Testis (tissue), 3 donors: ENCODE data around the gene NRXN3. TPM values are rescaled to one million over a fixed set of nuclear protein-coding genes. Genes with fewer than 3 reads are reported as not detected.

Experiments
- DNase-seq: peaks from one replicate; pipeline ENCODE4 v3.0.0-alpha.2; 2019
- H3K27ac ChIP-seq, 2 donors: fragments of 200-600 bp; sonication (generic); one replicate each; pipeline ENCODE4 v1.5.1; 2019
- H3K27me3 ChIP-seq: fragments of 200-600 bp; sonication (generic); one replicate; pipeline ENCODE4 v1.5.1; 2019
- H3K36me3 ChIP-seq: fragments of 200-600 bp; sonication (generic); one replicate; pipeline ENCODE4 v1.5.1; 2017; ENCODE audit warnings: low read depth; ENCODE audit errors: missing control alignments
- H3K4me1 ChIP-seq: fragments of 200-600 bp; sonication (generic); one replicate; pipeline ENCODE4 v1.5.1; 2019
- H3K4me3 ChIP-seq, 2 donors: fragments of 200-600 bp; sonication (generic); one replicate each; pipeline ENCODE4 v1.5.1; 2017 to 2019
- H3K9me3 ChIP-seq: fragments of 200-600 bp; sonication (generic); one replicate; pipeline ENCODE4 v1.5.1; 2017
- POLR2A ChIP-seq: fragments of 450-650 bp; IDR thresholded peaks from one replicate; pipeline ENCODE4 v1.6.1; 2017; ENCODE audit warnings: antibody characterized with exemption, mild to moderate bottlenecking, moderate library complexity
- WGBS, 2 donors: methylation state at CpG; one replicate each; pipeline ENCODE4 v1.1.5; 2018; 5-methylcytosine and 5-hydroxymethylcytosine counted together
- intact Hi-C: fragments of 100-400 bp; cut with DNase I; formaldehyde crosslinking; loops from one replicate; pipeline ENCODE4 v1.15.1; 2023; ENCODE audit warnings: low total_unique reads
- polyA plus RNA-seq: library from polyadenylated mRNA; stranded (reverse); fragments of 350-450 nt; fragmentation: Illumina TruSeq; extraction: RNeasy Lipid Tissue Mini Kit (QIAGEN cat#74804); gene quantifications from one replicate; pipeline ENCODE4 v1.2.3, GENCODE V29; 2014; ENCODE audit warnings: low read depth, low replicate concordance; ENCODE audit not compliant: insufficient read depth
- total RNA-seq, 2 donors: library from RNA; depleted of rRNA; stranded (reverse); fragments of >200 nt; gene quantifications; one replicate each; pipeline ENCODE4 v1.2.3, GENCODE V29; 2016
- TF ChIP-seq, protein P1 (sequence below), 3 experiments: fragments of 450-650 bp in 2 of 3; fragments of 200-600 bp in 1 of 3; sonication (generic) in 1 of 3; IDR thresholded peaks; one replicate each; pipeline ENCODE4 v1.5.1; 2016 to 2019; ENCODE audit warnings: antibody characterized with exemption in 3 of 3, mild to moderate bottlenecking in 2 of 3, moderate library complexity in 1 of 3

The NRXN3 gene
- total and polyA plus RNA-seq, 3 donors from 2014 or later: 3.5 to 8.0 (median 3.9) TPM

DNA sequence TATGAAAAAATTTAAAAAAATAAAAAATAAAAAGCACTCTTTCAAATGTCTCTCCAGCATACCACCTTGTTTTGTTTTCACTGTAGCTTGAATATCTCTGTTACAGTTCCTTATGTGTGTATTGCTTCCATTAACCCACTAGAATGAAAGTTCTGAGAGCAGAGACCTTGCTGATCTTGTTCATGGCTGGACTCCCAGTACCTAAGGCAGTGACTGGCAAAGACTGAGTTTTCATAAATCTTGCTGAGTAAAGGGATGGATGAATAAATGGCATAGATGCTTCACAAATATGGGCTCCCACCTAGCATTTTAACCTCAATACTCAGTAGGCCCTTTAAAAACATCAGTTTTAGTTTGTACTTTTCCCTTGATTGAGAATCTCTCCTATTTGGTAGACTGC lies 1125.2 kb downstream of the NRXN3 start:
- Histone ChIP-seq H3K27ac (no peak overlapping the region), H3K4me1 (no peaks in the 10 kb centered on the region)
- intact Hi-C loops: no loop called here

DNA sequence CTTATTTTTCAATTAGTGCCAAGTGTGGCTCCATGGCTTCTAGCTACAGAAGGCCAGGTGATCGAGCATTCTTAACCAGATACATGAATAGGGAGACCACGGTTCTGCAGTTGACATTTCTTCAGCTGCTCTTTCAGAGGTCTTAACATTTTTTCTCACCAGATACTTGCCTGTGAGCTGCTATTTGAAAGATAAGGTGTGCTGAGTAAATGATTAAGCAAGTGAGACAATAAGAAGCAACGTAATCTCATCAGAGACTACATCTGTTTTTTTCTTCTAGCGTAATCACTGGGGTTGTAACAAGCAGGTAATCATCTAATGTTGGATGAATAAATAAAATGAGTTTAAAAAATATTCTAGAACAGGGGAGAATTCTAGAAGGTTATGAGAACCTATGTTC lies 1128.2 kb downstream of the NRXN3 start:
- no peak for DNase-seq
- H3K27me3 ChIP-seq: no peaks in the 10 kb centered on the region
- no peak for TF ChIP-seq POLR2A
- TF ChIP-seq, protein P1, sequence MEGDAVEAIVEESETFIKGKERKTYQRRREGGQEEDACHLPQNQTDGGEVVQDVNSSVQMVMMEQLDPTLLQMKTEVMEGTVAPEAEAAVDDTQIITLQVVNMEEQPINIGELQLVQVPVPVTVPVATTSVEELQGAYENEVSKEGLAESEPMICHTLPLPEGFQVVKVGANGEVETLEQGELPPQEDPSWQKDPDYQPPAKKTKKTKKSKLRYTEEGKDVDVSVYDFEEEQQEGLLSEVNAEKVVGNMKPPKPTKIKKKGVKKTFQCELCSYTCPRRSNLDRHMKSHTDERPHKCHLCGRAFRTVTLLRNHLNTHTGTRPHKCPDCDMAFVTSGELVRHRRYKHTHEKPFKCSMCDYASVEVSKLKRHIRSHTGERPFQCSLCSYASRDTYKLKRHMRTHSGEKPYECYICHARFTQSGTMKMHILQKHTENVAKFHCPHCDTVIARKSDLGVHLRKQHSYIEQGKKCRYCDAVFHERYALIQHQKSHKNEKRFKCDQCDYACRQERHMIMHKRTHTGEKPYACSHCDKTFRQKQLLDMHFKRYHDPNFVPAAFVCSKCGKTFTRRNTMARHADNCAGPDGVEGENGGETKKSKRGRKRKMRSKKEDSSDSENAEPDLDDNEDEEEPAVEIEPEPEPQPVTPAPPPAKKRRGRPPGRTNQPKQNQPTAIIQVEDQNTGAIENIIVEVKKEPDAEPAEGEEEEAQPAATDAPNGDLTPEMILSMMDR (IDR thresholded peaks at IDR 0.05): no peak
- no peaks in the 10 kb centered on the region for H3K36me3 ChIP-seq
- H3K4me3 ChIP-seq: no peak overlapping the region
- no peaks in the 10 kb centered on the region for H3K9me3 ChIP-seq
- no peaks in the 10 kb centered on the region for H3K4me1 ChIP-seq
- WGBS, 2 donors: 92 to 94% methylated on average over 4 of the region's 4 CpGs
- intact Hi-C loops: no loop called here
- no peak overlapping the region for H3K27ac ChIP-seq

More for the DNA sequence above, 1125.2 kb downstream of the NRXN3 start:
- Histone ChIP-seq H3K36me3 (no peaks in the 10 kb centered on the region), H3K27me3 (no peaks in the 10 kb centered on the region), H3K4me3 (no peak overlapping the region), H3K9me3 (no peaks in the 10 kb centered on the region)
- DNase-seq: no peak
- TF ChIP-seq, protein P1 (IDR thresholded peaks at IDR 0.05): no peak
- no peak for TF ChIP-seq POLR2A

- intact Hi-C loops: no loop called here
- WGBS, 2 donors: 83 to 91% methylated on average over 1 of the region's 1 CpG
- no peaks in the 10 kb centered on the region for H3K4me1 ChIP-seq
- no peak overlapping the region for H3K4me3 ChIP-seq
- DNase-seq: no peak
- no peak overlapping the region for H3K27ac ChIP-seq
- H3K27me3 ChIP-seq: no peaks in the 10 kb centered on the region
- no peaks in the 10 kb centered on the region for H3K36me3 ChIP-seq
- H3K9me3 ChIP-seq: no peaks in the 10 kb centered on the region
- TF ChIP-seq, protein P1 (IDR thresholded peaks at IDR 0.05): no peak
- no peak for TF ChIP-seq POLR2A
These were observed 1129.0 kb downstream of the NRXN3 start for GRCh38 chr14:79299162-79299561.

DNA sequence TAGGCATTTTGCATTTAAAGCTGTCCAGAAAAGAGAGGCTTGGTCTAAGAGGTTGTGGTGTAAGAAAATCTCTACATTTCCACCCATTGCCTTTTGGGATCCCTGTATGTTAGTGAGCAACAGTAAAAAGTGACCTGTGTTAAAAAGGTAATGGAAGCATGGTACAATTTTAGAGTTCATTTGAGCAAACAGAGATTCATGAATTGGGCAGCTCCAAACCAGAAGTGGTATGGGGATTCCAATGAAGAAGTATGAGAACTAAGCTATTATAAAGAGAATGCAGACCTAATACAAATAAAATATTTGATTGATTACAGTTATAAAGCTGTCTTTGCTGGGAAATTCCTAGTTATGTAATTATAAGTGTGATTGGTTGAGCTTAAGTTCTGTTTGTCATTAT lies 1134.1 kb downstream of the NRXN3 start:
- intact Hi-C loops: no loop called here
- Histone ChIP-seq H3K36me3 (no peaks in the 10 kb centered on the region), H3K27ac (no peak overlapping the region), H3K9me3 (no peaks in the 10 kb centered on the region), H3K27me3 (no peaks in the 10 kb centered on the region), H3K4me3 (no peak overlapping the region), H3K4me1 (no peaks in the 10 kb centered on the region)
- no peak for DNase-seq
- TF ChIP-seq POLR2A: no peak
- TF ChIP-seq, protein P1 (IDR thresholded peaks at IDR 0.05): no peak

DNA sequence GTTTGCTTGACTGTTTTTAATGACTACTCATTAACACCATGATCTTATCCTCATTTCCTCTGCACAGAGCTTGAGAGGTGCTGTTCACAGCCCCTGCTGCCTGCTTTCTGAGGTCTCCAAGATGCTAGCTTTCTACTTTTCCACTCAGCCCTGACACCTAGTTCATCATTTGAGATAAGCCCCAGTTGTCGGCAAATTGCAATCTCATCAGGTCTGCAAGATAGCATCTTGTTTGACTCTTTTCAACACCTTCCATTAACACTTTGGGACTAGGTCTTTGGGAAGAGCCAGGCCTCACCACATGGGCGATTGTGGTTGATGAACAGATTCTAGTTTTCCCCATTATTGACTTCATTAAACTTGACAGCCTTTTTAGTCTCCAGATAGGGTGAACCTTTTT lies 1136.4 kb downstream of the NRXN3 start:
- Histone ChIP-seq H3K36me3 (no peaks in the 10 kb centered on the region), H3K9me3 (no peaks in the 10 kb centered on the region), H3K27ac (no peak overlapping the region), H3K4me1 (no peaks in the 10 kb centered on the region), H3K4me3 (no peak overlapping the region), H3K27me3 (no peaks in the 10 kb centered on the region)
- DNase-seq: no peak
- intact Hi-C loops: no loop called here
- TF ChIP-seq, protein P1 (IDR thresholded peaks at IDR 0.05): no peak
- no peak for TF ChIP-seq POLR2A
- 67 to 71% methylated on average over 2 of the region's 2 CpGs for WGBS, 2 donors
